Skeletal muscle tissue (tissue), 2 donors: ENCODE data around the gene COL21A1. TPM values are rescaled to one million over a fixed set of nuclear protein-coding genes. Genes with fewer than 3 reads are reported as not detected.

Experiments used
- small RNA-seq: library from RNA; depleted of rRNA; stranded (forward); fragments of <200 nt; gene quantifications from one replicate; pipeline ENCODE3, GENCODE V24; 2014
- total RNA-seq: library from RNA; depleted of rRNA; stranded (reverse); fragments of >200 nt; gene quantifications from one replicate; pipeline ENCODE4 v1.2.3, GENCODE V29; 2014

The COL21A1 gene
- total RNA-seq, 1 donor from 2014 or later: 91.3 TPM

Small RNA genes lying within 50 kb of the gene (small RNA-seq; reads per million reads assigned to genes)
- gene DHFRP6: not detected
